Activated CD8-positive, alpha-beta memory T cell treated with anti-CD3 and anti-CD28 coated beads, Interleukin-2, amount 50 U/mL, for 4 hours (primary cell): ENCODE measurements around the gene POPDC2.
"Not testable (repeated sequence)": the region's sequence is repeated elsewhere in the genome, so short reads cannot be mapped to it uniquely, and the experiment has no call there.

Experiments
- DNase-seq: peaks from one replicate; pipeline ENCODE4 v3.0.0-alpha.2; 2020

The POPDC2 gene

GRCh38 chr3:119660474-119661440 lies at the start of gene POPDC2:
Gene POPDC2, minus strand, starts transcription at chr3:119660589. Its CDS starts 166 bp downstream, at chr3:119660423.
- DNase-seq: no peak

GRCh38 chr3:119703820-119704531 lies 43.6 kb upstream of the POPDC2 start:
- no peak for DNase-seq

DNA sequence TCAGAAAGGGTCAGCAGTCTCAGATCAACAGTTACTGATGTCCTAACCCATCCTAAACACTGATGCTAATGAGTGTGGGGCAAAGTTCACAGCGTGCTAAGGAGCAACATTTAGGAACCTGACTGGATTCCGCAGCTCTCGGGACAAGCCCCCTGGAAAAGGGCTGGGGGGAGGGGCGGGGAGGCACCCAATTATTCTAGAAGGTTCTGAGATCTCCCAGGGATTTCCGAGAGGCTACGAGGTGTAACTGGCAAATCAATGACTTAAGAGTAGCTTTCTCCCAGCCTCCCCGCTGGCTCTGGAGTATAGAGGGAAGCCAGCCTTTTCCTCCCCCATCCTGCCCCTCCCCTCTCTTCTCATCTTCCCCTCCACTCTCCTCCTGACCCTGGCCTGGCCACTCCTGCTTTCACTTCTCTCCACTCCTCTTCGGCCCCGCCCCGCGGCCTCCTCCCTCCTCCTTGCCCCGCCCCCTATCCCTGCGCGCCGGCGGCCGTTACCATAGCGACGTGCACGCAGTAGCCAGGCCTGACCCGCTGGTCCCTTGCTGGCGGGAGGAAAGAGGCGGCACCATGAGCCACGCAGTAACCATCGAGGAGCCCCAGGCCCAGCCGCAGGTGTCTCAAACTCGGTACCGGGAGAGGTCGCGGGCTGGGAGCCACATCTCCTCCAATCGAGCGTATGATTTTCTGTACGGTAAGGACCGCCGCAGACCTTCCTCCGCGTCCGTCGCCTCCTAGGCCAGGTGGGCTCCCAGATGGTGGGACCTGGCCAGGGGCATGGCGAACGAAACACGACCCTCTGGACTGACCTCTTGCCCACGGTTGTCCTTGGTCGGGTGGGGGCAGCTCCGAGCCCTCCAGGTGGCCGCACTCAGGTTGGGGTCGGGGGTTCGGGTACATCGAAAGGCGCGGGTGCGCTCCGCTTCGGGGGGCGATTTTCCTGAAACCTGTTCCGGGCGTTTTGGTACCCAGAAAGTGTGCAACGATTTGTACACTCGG lies 42.4 kb upstream of the POPDC2 start, which contains the start of gene CFAP91:
Gene CFAP91, plus strand, starts transcription at position 493 of the 998 bp plus-strand sequence. Its CDS starts 77 bp downstream, at position 570.
- DNase-seq: peak; percentile 80

- no peak for DNase-seq
These were observed 40.7 kb upstream of the POPDC2 start for GRCh38 chr3:119700920-119701734.

DNA sequence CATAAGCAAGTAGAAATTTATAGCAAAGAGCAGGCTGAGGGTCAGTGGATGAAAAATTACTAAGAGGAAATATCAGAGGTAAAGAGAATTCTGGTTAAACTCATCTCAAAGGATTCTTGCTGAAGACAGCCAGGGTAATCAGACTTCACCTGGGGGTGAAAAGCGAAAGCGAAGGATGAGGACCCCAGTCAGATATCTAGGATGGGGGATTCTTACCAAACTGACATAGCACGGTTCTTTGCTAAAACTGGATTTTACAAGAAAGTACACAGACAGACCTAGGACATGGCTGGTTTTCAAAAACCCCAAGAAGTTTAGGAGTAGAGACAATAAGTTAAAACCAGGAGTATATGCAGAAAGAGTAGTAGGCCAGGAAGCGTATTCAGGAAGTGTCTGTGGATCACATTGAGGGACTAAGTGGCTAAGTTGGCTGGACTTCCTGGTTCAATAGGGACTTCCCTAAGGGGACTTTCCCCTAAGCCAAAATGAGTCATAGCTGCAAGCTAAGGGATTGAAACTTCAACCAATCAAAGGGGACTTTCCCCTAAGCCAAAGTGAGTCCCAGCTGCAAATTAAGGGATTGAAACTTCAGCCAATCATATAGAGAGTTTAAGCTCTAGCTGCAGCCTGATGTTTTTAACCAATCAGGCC lies 40.0 kb upstream of the POPDC2 start:
- no peak for DNase-seq

GRCh38 chr3:119697394-119697793 lies 37.0 kb upstream of the POPDC2 start:
- DNase-seq: no peak

- no peak for DNase-seq
These were observed 35.1 kb upstream of the POPDC2 start for GRCh38 chr3:119695480-119695879.

GRCh38 chr3:119690043-119690656 lies 29.8 kb upstream of the POPDC2 start:
- DNase-seq: no peak

GRCh38 chr3:119683421-119683820 lies 23.0 kb upstream of the POPDC2 start:
- DNase-seq: no peak

GRCh38 chr3:119681279-119681678 lies 20.9 kb upstream of the POPDC2 start:
- DNase-seq: no peak

GRCh38 chr3:119679874-119680273 lies 19.5 kb upstream of the POPDC2 start:
- DNase-seq: no peak

DNA sequence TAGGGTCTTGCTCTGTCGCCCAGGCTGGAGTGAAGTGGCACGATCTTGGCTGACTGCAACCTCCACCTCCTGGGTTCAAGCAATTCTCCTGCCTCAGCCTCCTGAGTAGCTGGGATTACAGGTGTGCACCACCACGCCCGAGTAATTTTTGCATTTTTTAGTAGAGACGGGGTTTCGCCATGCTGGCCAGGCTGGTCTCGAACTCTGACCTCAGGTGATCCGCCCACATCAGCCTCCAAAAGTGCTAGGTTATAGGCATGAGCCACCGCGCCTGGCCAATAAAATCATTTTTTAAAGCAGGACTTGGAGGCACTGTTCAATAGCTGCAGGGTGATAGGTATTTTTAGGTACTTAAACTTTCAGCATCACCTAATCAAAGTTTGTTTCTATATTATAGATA lies 17.8 kb upstream of the POPDC2 start:
- DNase-seq: not testable (repeated sequence)

GRCh38 chr3:119677641-119677934 lies 17.2 kb upstream of the POPDC2 start:
- DNase-seq: no peak

- DNase-seq: peak; percentile 93
These were observed 16.6 kb upstream of the POPDC2 start, which contains the start of gene COX17 for GRCh38 chr3:119676771-119677640. Gene COX17, minus strand, starts transcription at chr3:119677406. Its CDS starts 96 bp downstream, at chr3:119677310.

DNA sequence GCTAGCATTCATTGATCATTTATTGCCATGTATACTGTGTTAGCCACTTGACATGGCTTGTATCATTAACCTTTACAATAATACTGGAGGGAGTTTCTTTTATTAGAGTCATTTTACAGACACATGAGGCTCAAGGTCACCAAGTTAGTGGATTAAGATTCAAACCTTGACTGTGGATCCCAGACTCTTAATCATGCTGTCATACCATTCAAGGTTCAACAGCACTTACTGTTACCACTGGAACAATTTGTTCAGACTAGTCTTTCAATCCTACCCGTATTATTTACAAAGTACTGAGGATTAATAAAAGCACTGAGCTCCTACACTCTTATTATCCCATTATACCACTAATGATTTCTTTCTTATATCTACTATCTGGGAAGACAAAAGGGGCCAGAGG lies 15.6 kb upstream of the POPDC2 start:
- DNase-seq: no peak

DNA sequence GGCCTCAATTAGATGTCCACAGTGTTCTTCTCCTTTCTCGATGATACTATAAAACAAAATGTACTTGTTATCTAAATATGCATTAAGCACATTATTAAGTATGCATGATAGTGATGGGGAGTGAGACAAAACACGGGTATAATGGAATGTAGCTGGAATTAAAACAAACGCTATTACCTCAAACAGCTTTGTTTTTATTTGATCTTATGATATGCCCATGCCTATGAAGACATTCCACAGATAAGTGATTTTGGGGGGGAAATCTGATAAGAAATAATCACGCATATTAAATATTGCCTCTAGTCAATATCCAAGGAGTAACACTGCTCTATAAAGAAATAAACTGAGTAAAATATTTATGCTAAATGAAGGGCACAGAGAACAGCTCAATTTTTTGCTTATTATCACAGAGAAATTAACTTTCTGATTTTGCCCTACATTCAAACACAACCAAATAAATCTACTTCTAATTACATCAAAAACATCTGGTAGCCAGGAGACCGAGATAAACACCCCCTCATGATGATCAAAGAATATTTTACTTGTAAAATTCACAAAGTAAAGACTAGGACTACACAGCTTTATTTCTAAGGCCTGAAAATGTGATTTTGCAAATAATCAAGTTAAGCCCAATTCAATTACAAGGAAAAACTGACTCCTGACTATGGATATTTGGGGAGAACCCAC lies 14.9 kb upstream of the POPDC2 start:
- no peak for DNase-seq

DNA sequence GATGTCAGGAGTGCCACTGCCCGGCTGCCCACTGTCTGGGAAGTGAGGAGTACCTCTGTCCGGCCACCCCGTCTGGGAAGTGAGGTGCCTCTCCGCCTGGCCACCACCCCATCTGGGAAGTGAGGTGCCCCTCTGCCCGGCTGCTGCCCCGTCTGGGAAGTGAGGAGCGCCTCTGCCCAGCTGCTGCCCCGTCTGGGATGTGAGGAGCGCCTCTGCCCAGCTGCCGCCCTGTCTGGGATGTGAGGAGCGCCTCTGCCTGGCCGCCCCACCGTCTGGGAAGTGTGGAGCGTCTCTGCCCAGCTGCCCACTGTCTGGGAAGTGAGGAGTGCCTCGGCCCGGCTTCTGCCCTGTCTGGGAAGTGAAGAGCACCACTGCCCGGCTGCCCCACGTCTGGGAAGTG lies 13.5 kb upstream of the POPDC2 start:
- DNase-seq: no peak

- no peak for DNase-seq
These were observed 12.4 kb upstream of the POPDC2 start for GRCh38 chr3:119672776-119673175.
